ENCODE data around the gene SH3PXD2B.

GRCh38 chr5:172377856-172378255 is 76.5 kb downstream of the SH3PXD2B start:
- TF ChIP-seq, protein P1, sequence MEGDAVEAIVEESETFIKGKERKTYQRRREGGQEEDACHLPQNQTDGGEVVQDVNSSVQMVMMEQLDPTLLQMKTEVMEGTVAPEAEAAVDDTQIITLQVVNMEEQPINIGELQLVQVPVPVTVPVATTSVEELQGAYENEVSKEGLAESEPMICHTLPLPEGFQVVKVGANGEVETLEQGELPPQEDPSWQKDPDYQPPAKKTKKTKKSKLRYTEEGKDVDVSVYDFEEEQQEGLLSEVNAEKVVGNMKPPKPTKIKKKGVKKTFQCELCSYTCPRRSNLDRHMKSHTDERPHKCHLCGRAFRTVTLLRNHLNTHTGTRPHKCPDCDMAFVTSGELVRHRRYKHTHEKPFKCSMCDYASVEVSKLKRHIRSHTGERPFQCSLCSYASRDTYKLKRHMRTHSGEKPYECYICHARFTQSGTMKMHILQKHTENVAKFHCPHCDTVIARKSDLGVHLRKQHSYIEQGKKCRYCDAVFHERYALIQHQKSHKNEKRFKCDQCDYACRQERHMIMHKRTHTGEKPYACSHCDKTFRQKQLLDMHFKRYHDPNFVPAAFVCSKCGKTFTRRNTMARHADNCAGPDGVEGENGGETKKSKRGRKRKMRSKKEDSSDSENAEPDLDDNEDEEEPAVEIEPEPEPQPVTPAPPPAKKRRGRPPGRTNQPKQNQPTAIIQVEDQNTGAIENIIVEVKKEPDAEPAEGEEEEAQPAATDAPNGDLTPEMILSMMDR (IDR thresholded peaks at IDR 0.05; ENCODE audit: insufficient read depth, low read length): no peak
- TF ChIP-seq POLR2AphosphoS5 (IDR thresholded peaks at IDR 0.05; ENCODE audit: low read depth): no peak
